Hypothalamus (tissue), 51 donors: ENCODE data around the gene ALDH1A3.
"Not testable (repeated sequence)": the region's sequence is repeated elsewhere in the genome, so short reads cannot be mapped to it uniquely, and the experiment has no call there.

Experiments used
- DNase-seq, 51 donors: peaks; one replicate each; lab custom pipeline; 2025; lab: John Stamatoyannopoulos, UW

Gene ALDH1A3

GRCh38 chr15:100879464-100880138 lies at the start of gene ALDH1A3:
TSS of gene ALDH1A3 (plus strand) at chr15:100879831. CDS start at chr15:100879908, 77 bp downstream.
- peak in 3 of 51 donors; percentile 11 to 21 (median 18) for DNase-seq

- DNase-seq = no peak
Observed at GRCh38 chr15:100831467-100831866, 48.2 kb upstream of the ALDH1A3 start.

- no peak for DNase-seq
Observed at GRCh38 chr15:100832149-100832942, 47.3 kb upstream of the ALDH1A3 start.

- no peak for DNase-seq
Observed at GRCh38 chr15:100833417-100834389, 45.9 kb upstream of the ALDH1A3 start.

GRCh38 chr15:100834731-100835130 lies 44.9 kb upstream of the ALDH1A3 start:
- no peak for DNase-seq

- no peak for DNase-seq
Observed at GRCh38 chr15:100835636-100836035, 44.0 kb upstream of the ALDH1A3 start.

- no peak for DNase-seq
Observed at GRCh38 chr15:100836501-100836900, 43.1 kb upstream of the ALDH1A3 start.

GRCh38 chr15:100841426-100841825 lies 38.2 kb upstream of the ALDH1A3 start:
- no peak for DNase-seq

GRCh38 chr15:100842756-100843730 lies 36.6 kb upstream of the ALDH1A3 start:
- DNase-seq = no peak

- DNase-seq = no peak
Observed at GRCh38 chr15:100844167-100844566, 35.5 kb upstream of the ALDH1A3 start.

- no peak for DNase-seq
Observed at GRCh38 chr15:100844778-100845177, 34.9 kb upstream of the ALDH1A3 start.

- no peak for DNase-seq
Observed at GRCh38 chr15:100847194-100847593, 32.4 kb upstream of the ALDH1A3 start.

GRCh38 chr15:100849021-100849854 lies 30.4 kb upstream of the ALDH1A3 start:
- peak in 33 of 51 donors; percentile 7 to 71 (median 29) for DNase-seq

GRCh38 chr15:100849855-100850218 lies 29.8 kb upstream of the ALDH1A3 start:
- DNase-seq = no peak

GRCh38 chr15:100851428-100852015 lies 28.1 kb upstream of the ALDH1A3 start:
- DNase-seq = not testable (repeated sequence)

- DNase-seq = no peak
Observed at GRCh38 chr15:100852630-100853029, 27.0 kb upstream of the ALDH1A3 start.

- no peak for DNase-seq
Observed at GRCh38 chr15:100853676-100854440, 25.8 kb upstream of the ALDH1A3 start.

- no peak for DNase-seq
Observed at GRCh38 chr15:100856867-100857266, 22.8 kb upstream of the ALDH1A3 start.
